H54 (cell line): ENCODE results near the gene C17orf114.

Source experiments
- DNase-seq: peaks from one replicate; pipeline ENCODE4 v3.0.0; 2011; ENCODE audit warnings: low spot score, mixed read lengths; ENCODE audit not compliant: insufficient read length
- FAIRE-seq: peaks from 3 replicates; lab custom pipeline; 2011; peaks lifted over from hg19 to GRCh38; lab: Jason Lieb, UNC
- POLR2A ChIP-seq: IDR thresholded peaks from 2 replicates; pipeline ENCODE4 v1.6.1; 2011; ENCODE audit warnings: low read depth, mild to moderate bottlenecking, low read length

Gene C17orf114

DNA sequence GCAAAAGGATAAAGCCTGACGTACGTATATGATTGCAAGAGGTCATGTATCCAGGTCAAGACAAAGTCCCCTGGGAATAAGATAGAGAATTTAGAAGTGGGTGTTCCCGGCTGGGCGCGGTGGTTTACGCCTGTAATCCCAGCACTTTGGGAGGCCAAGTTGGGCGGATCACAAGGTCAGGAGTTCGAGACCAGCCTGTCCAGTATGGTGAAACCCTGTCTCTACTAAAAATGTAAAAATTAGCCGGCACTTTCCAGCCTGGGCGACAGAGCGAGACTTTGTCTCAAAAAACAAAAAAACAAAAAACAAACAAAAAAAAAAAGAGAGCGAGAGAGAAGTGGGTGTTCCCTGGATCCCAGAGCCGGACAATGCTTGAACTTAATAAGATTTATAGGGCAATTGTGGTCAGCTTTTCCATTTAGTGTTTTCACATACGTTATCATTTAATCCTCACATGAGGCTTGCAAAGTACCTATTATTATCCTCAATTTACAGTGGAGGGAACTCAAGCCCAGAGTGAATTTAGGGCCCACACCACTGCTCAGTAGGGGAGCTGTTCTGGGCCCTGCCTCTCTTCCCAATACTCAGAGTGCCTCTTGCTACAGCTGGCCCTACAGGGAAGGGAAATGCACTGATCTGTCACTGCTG, 13.8 kb downstream of the C17orf114 start:
- no peak for DNase-seq
- FAIRE-seq, result no peak
- TF ChIP-seq POLR2A, result no peak

GRCh38 chr17:4786516-4786915, 15.6 kb downstream of the C17orf114 start:
- no peak for TF ChIP-seq POLR2A
- FAIRE-seq (no peak), DNase-seq (no peak)

DNA sequence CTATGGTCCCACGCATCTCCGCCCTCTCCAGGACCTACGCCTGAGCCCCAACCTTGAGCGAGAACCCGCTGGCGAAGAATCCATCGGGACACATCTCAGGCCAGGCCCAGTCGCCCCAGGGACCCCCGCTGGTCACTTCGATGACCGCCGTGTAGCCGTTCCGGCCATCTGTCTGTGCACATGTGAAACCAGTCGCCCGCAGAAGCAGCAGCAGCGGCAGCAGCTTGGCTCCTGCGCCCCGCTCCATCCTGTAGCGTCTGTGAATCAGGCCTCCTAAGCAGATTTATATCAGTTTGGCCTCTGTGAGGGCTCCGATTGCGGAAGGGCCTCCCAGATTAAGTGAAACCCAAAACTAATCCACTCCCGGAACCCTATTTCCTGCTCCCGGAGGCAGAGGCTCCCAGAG, 16.0 kb downstream of the C17orf114 start, which contains the start of gene VMO1:
TSS of gene VMO1 (minus strand) at position 259 of the 406 bp plus-strand sequence. CDS start at position 247, 12 bp downstream.
- DNase-seq, result no peak
- TF ChIP-seq POLR2A, result no peak
- no peak for FAIRE-seq

DNA sequence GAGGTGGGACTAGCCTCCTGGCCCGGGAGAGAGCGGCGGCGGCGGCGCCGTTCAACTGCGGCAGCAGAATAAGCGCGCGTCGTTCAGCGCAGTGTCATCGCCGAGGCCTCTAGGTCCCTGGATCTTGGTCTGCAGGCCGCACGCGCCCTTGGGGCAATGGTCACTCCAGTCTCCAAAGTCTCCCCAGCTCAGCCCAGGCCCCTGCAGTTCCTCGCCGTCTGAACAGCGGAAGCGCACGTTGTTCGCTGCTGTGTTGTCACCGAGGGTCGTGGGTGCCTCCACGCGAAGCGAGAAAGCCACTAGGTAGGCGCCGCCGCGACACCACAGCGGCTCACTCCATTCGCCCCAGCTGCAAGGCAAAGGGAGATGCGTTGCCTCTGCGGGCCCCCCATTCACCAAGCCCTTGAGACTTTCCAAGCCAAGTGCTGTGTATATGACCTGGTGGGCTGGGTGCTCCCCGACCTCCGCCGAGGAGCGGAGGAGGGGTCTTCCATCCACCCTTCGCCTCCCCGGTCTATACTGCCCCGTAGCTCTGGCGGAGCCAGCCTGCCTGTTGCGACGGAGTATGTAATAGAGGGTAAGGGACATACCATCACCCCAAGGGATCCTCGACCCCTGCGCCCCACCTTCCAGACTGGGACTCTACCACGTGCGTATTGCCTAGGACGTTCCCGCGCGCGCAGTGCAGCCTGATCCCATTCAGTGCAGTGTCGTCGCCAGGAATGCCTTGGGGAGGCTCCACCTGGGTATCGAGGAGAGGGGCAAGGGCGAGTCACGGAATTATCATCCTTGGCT, 16.6 kb downstream of the C17orf114 start:
- FAIRE-seq (no peak), DNase-seq (no peak)
- no peak for TF ChIP-seq POLR2A

- TF ChIP-seq POLR2A, result no peak
- no peak for DNase-seq
- FAIRE-seq, result no peak
Observed at GRCh38 chr17:4782652-4783051, 19.5 kb downstream of the C17orf114 start.

- no peak for DNase-seq
- TF ChIP-seq POLR2A, result no peak
- no peak for FAIRE-seq
Observed at GRCh38 chr17:4780325-4780955, 21.7 kb downstream of the C17orf114 start.

- no peak for DNase-seq
- no peak for TF ChIP-seq POLR2A
- no peak for FAIRE-seq
Observed at GRCh38 chr17:4777969-4778760, 24.0 kb downstream of the C17orf114 start.

DNA sequence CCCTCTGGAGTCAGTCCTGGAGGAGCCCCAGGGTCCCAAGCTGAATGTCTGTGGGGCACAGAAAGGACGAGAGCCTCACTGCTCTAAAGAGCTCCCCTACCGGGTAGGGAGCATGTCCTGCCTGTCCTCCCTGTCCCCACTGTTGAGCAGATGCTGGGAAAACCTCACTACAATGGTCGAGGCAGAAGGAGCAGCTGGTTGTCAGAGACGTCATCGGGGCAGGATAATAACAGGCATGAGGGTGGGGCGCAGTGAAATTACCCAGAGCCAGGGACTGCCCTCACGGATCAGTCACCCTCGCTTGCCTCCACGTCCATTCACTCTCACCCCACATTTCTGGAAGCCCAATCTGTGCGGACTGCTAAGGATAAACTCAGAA, 29.9 kb downstream of the C17orf114 start:
- FAIRE-seq (no peak), DNase-seq (no peak)
- no peak for TF ChIP-seq POLR2A

GRCh38 chr17:4771519-4772234, 30.5 kb downstream of the C17orf114 start, which contains the start of gene TM4SF5:
TM4SF5 (plus strand) TSS chr17:4771886; CDS start chr17:4771923, 37 bp downstream.
- FAIRE-seq, result no peak
- no peak for TF ChIP-seq POLR2A
- DNase-seq, result peak; percentile 28

DNA sequence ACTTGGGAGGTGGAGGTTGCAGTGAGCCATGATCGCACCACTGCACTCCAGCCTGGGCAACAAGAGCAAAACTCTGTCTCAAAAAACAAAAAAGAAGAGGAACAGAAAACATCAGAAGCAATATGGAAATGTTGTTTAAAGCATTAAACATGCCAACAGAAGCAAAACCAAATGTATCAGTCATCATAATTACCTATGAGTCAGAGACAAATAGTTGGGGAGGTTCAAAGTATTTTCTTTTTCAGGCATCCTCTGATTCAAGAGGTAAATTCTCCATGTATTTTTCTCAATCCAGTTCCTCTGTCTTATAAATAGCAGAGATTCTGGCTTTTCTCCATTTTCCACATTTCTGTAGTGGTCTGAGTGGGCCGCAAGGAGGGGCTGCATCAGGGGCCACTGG, 32.5 kb downstream of the C17orf114 start:
- peak; percentile 44 for DNase-seq
- no peak for TF ChIP-seq POLR2A
- FAIRE-seq, result no peak

DNA sequence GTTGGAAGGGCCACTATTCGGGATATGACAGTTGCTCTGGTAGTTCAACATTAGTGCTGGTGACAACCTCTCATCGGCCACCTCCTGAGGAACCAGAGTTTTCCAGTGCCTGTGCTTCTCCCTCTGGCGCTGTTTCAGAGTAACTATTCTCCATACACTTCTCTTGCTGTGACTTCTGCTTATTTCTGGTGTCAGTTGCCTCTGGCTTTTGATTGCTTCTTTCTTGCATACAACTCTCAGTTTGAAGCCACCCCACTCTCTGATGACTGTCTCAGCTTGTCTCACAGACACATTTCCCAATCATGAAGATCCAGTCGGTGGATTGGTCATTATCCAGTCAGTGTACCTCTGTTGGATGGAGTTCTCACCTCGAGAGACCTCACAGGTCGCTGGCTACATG, 33.8 kb downstream of the C17orf114 start:
- FAIRE-seq, result no peak
- TF ChIP-seq POLR2A, result no peak
- no peak for DNase-seq

DNA sequence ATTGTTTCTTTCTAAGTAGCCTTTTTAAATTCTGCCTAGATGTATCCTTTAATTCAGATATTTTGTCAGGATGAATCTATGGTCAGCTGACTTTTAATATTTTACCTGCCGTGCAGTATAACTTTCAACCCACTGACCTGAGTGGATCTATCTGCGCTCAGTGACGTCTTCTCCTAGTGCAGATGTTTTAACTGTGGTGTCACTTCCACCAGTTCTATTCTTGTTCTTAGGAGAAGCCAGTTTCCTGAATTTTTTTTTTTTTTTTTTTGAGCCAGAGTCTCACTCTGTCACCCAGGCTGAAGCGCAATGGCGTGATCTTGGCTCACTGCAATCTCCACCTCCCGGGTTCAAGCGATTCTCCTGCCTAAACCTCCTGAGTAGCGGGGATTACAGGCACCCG, 35.4 kb downstream of the C17orf114 start:
- no peak for FAIRE-seq
- no peak for TF ChIP-seq POLR2A
- no peak for DNase-seq

DNA sequence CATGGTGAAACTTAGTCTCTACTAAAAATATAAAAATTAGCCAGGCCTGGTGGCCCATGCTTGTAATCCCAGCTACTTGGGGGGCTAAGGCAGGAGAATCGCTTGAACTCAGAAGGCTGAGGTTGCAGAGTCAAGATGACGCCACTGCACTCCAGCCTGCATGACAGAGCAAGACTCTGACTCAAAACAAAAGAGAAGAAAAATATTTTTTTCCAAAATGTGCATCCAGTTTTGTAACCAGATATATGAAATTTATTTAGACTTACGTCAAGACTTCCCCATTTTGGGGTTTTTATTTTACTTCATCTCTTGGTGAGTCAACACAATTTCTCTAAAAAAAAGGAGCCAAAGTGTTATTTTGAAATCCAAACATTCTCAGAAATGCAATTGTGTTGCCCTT, 35.9 kb downstream of the C17orf114 start:
- DNase-seq (no peak), FAIRE-seq (no peak)
- no peak for TF ChIP-seq POLR2A
